ENCODE measurements around the gene NTMT1. TPM values are rescaled to one million over a fixed set of nuclear protein-coding genes. Genes with fewer than 3 reads are reported as not detected.

Gene NTMT1
- total RNA-seq, 1 donor from 2014 or later = 55.1 TPM

DNA sequence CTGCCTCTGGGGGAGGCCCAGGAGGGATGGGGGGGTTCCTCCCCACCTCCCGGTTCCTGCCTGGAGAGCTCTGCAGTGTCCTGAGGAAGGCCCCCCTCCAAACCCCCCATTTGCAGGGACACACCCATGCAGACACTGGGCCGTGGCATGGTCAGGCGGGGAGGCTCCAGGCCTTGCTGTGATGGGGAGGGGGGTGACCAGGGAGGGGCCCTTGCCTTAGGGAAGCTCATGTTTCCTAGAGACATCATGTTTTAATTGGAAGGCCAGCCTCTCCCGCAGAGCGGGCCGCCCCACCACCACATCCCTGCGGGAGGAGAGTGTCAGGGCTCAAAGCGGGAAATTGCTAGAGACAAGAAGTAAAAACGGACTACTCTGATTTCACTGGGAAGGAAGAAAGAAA is 51.5 kb downstream of the NTMT1 start:
- Histone ChIP-seq H3K4me3 (ENCODE audit: insufficient read depth, low read depth, low read length) (no peak overlapping the region), H3K79me2 (ENCODE audit: insufficient read depth, low read length) (no peaks in the 10 kb centered on the region), H3K36me3 (ENCODE audit: insufficient read depth, low read length) (no peaks in the 10 kb centered on the region), H3K9me3 (ENCODE audit: insufficient read depth, low read depth, low read length) (no peaks in the 10 kb centered on the region), H3K9ac (ENCODE audit: low read length) (no peak overlapping the region), H3K27ac (ENCODE audit: low read depth, low read length) (no peak overlapping the region), H3K4me2 (ENCODE audit: low read length) (no peak overlapping the region), H2AFZ (ENCODE audit: low read depth, low read length) (no peak overlapping the region), H3K4me1 (ENCODE audit: insufficient read depth, low read length) (no peaks in the 10 kb centered on the region), H4K20me1 (ENCODE audit: insufficient read depth, low read length) (no peaks in the 10 kb centered on the region), H3K27me3 (ENCODE audit: insufficient read depth, low read length) (peaks cover 37% of the 10 kb centered on the region)
- H3K27me3 Mint-ChIP-seq (ENCODE audit: low read depth, unreplicated experiment) = peaks cover 62% of the 10 kb centered on the region
- DNase-seq (ENCODE audit: low read depth) (no peak), FAIRE-seq (no peak)
- no peaks in the 10 kb centered on the region for H3K9me3 Mint-ChIP-seq (ENCODE audit: unreplicated experiment)
- H3K27ac Mint-ChIP-seq (ENCODE audit: unreplicated experiment) = no peak overlapping the region
- H3K4me1 Mint-ChIP-seq (ENCODE audit: low read depth, unreplicated experiment) = no peaks in the 10 kb centered on the region
- H3K4me3 Mint-ChIP-seq (ENCODE audit: unreplicated experiment) = no peak overlapping the region
- H3K36me3 Mint-ChIP-seq (ENCODE audit: low read depth, unreplicated experiment) = no peaks in the 10 kb centered on the region
- TF ChIP-seq, protein P1, sequence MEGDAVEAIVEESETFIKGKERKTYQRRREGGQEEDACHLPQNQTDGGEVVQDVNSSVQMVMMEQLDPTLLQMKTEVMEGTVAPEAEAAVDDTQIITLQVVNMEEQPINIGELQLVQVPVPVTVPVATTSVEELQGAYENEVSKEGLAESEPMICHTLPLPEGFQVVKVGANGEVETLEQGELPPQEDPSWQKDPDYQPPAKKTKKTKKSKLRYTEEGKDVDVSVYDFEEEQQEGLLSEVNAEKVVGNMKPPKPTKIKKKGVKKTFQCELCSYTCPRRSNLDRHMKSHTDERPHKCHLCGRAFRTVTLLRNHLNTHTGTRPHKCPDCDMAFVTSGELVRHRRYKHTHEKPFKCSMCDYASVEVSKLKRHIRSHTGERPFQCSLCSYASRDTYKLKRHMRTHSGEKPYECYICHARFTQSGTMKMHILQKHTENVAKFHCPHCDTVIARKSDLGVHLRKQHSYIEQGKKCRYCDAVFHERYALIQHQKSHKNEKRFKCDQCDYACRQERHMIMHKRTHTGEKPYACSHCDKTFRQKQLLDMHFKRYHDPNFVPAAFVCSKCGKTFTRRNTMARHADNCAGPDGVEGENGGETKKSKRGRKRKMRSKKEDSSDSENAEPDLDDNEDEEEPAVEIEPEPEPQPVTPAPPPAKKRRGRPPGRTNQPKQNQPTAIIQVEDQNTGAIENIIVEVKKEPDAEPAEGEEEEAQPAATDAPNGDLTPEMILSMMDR (IDR thresholded peaks at IDR 0.05; ENCODE audit: insufficient read depth, low read depth, low read length) = no peak
- no peak for TF ChIP-seq EZH2 (IDR thresholded peaks at IDR 0.05; ENCODE audit: insufficient read depth, low read length)

- H3K27ac Mint-ChIP-seq (ENCODE audit: unreplicated experiment) = no peak overlapping the region
Measured at GRCh38 chr9:129678844-129679243, 52.9 kb downstream of the NTMT1 start.

GRCh38 chr9:129679537-129679936 is 53.6 kb downstream of the NTMT1 start:
- no peaks in the 10 kb centered on the region for H3K79me2 ChIP-seq (ENCODE audit: insufficient read depth, low read length)
- H3K27me3 Mint-ChIP-seq (ENCODE audit: low read depth, unreplicated experiment) = peaks cover 52% of the 10 kb centered on the region
- H3K27me3 ChIP-seq (ENCODE audit: insufficient read depth, low read length) = peaks cover 33% of the 10 kb centered on the region
- TF ChIP-seq, protein P1 (IDR thresholded peaks at IDR 0.05; ENCODE audit: insufficient read depth, low read depth, low read length) = no peak
- TF ChIP-seq EZH2 (IDR thresholded peaks at IDR 0.05; ENCODE audit: insufficient read depth, low read length) = no peak
- H2AFZ ChIP-seq (ENCODE audit: low read depth, low read length) = no peak overlapping the region
- no peak overlapping the region for H3K4me3 ChIP-seq (ENCODE audit: insufficient read depth, low read depth, low read length)
- no peaks in the 10 kb centered on the region for H3K9me3 Mint-ChIP-seq (ENCODE audit: unreplicated experiment)
- H3K36me3 Mint-ChIP-seq (ENCODE audit: low read depth, unreplicated experiment) = no peaks in the 10 kb centered on the region
- no peaks in the 10 kb centered on the region for H3K9me3 ChIP-seq (ENCODE audit: insufficient read depth, low read depth, low read length)
- H3K4me2 ChIP-seq (ENCODE audit: low read length) = no peak overlapping the region
- H4K20me1 ChIP-seq (ENCODE audit: insufficient read depth, low read length) = no peaks in the 10 kb centered on the region
- no peak overlapping the region for H3K27ac ChIP-seq (ENCODE audit: low read depth, low read length)
- no peak overlapping the region for H3K9ac ChIP-seq (ENCODE audit: low read length)
- H3K4me1 ChIP-seq (ENCODE audit: insufficient read depth, low read length) = no peaks in the 10 kb centered on the region
- no peak overlapping the region for H3K27ac Mint-ChIP-seq (ENCODE audit: unreplicated experiment)
- no peaks in the 10 kb centered on the region for H3K36me3 ChIP-seq (ENCODE audit: insufficient read depth, low read length)
- H3K4me1 Mint-ChIP-seq (ENCODE audit: low read depth, unreplicated experiment) = no peaks in the 10 kb centered on the region
- FAIRE-seq (no peak), DNase-seq (ENCODE audit: low read depth) (no peak)
- no peak overlapping the region for H3K4me3 Mint-ChIP-seq (ENCODE audit: unreplicated experiment)

More at GRCh38 chr9:129678844-129679243, 52.9 kb downstream of the NTMT1 start:
- peaks cover 58% of the 10 kb centered on the region for H3K27me3 Mint-ChIP-seq (ENCODE audit: low read depth, unreplicated experiment)
- no peak overlapping the region for H3K4me2 ChIP-seq (ENCODE audit: low read length)
- no peaks in the 10 kb centered on the region for H3K9me3 Mint-ChIP-seq (ENCODE audit: unreplicated experiment)
- H3K79me2 ChIP-seq (ENCODE audit: insufficient read depth, low read length) = no peaks in the 10 kb centered on the region
- FAIRE-seq = no peak
- no peaks in the 10 kb centered on the region for H3K4me1 ChIP-seq (ENCODE audit: insufficient read depth, low read length)
- H3K27me3 ChIP-seq (ENCODE audit: insufficient read depth, low read length) = peaks cover 33% of the 10 kb centered on the region
- H3K36me3 Mint-ChIP-seq (ENCODE audit: low read depth, unreplicated experiment) = no peaks in the 10 kb centered on the region
- H4K20me1 ChIP-seq (ENCODE audit: insufficient read depth, low read length) = no peaks in the 10 kb centered on the region
- H3K36me3 ChIP-seq (ENCODE audit: insufficient read depth, low read length) = no peaks in the 10 kb centered on the region
- no peak overlapping the region for H3K4me3 Mint-ChIP-seq (ENCODE audit: unreplicated experiment)
- no peak for TF ChIP-seq EZH2 (IDR thresholded peaks at IDR 0.05; ENCODE audit: insufficient read depth, low read length)
- TF ChIP-seq, protein P1 (IDR thresholded peaks at IDR 0.05; ENCODE audit: insufficient read depth, low read depth, low read length) = no peak
- no peaks in the 10 kb centered on the region for H3K9me3 ChIP-seq (ENCODE audit: insufficient read depth, low read depth, low read length)
- no peaks in the 10 kb centered on the region for H3K4me1 Mint-ChIP-seq (ENCODE audit: low read depth, unreplicated experiment)
- no peak overlapping the region for H3K27ac ChIP-seq (ENCODE audit: low read depth, low read length)
- no peak overlapping the region for H3K9ac ChIP-seq (ENCODE audit: low read length)
- DNase-seq (ENCODE audit: low read depth) = no peak
- H3K4me3 ChIP-seq (ENCODE audit: insufficient read depth, low read depth, low read length) = no peak overlapping the region
- no peak overlapping the region for H2AFZ ChIP-seq (ENCODE audit: low read depth, low read length)
